ENCODE results near the gene DEPDC5. TPM values are rescaled to one million over a fixed set of nuclear protein-coding genes. Genes with fewer than 3 reads are reported as not detected.
"Not testable (repeated sequence)": the region's sequence is repeated elsewhere in the genome, so short reads cannot be mapped to it uniquely, and the experiment has no call there.

DEPDC5 gene
- total and polyA plus RNA-seq, 10 of the 15 experiments (the other 5 are each of a cell fraction or from before 2014, with no cell fraction given) = 3.0 to 38.9 (median 22.8) TPM

DNA sequence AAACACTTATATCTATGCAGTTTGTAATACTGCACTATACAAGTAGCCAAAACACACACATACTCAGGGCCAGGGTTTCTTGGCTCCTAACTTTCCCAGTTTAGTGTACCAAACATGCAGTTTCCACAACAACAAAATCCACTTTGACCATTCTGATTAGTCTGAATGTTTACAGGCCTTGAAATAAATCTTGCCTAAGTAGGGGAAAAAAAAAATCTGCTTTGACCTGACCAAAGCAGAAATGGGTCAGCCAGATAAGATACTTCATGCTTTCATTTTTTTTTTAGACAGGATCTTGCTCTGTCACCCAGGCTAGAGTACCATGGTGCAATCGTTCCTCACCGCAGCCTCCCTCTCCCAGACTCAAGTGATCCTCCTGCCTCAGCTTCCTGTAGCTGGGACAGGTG lies 14.0 kb upstream of the DEPDC5 start:
- no peak overlapping the region for H3K4me2 ChIP-seq (ENCODE audit: control insufficient read depth, insufficient read depth)
- ChIA-PET CTCF (interaction anchor here (0.6 to 0.7 kb wide), 2 partner anchors 18 to 52 kb away, joined by 3 to 4 read pairs; no protein-coding TSS in a partner anchor), RAD21 (ENCODE audit: unreplicated experiment) (no interaction called here), POLR2A (no interaction called here), SMC1A (ENCODE audit: uncharacterized antibody, unreplicated experiment) (interaction anchor here (0.6 kb wide), 1 partner anchor 40 kb away, joined by 3 read pairs; no protein-coding TSS in a partner anchor)
- WGBS (ENCODE audit: insufficient coverage, insufficient replicate concordance, low lambda C conversion rate, missing lambda C conversion rate) = 94% methylated on average over 2 of the region's 2 CpGs
- no peaks in the 10 kb centered on the region for H4K20me1 ChIP-seq (ENCODE audit: control insufficient read depth, insufficient read depth)
- in situ Hi-C loops (cut with MboI) = no loop called here
- no peaks in the 10 kb centered on the region for H3K9me3 ChIP-seq (replicated peaks; ENCODE audit: control insufficient read depth, insufficient read depth, low read length)
- no peak overlapping the region for H2AFZ ChIP-seq (ENCODE audit: control insufficient read depth, low read depth, low read length)
- intact Hi-C loops (cut with micrococcal nuclease; ENCODE audit: unreplicated experiment) = no loop called here
- peaks cover 24% of the 10 kb centered on the region for H3K79me2 ChIP-seq (ENCODE audit: control insufficient read depth, insufficient read depth, low read length)
- peaks cover 3 to 9% of the 10 kb centered on the region in 2 experiments for H3K36me3 ChIP-seq (ENCODE audit: control insufficient read depth in 2 of 2, insufficient read depth in 2 of 2, low read length in 1 of 2)
- ATAC-seq = no peak
- no peak for DNase-seq (ENCODE audit: low read depth, low spot score)
- H3K27me3 ChIP-seq (replicated peaks in 1 of 2; ENCODE audit: control insufficient read depth in 2 of 2, insufficient read depth in 2 of 2, low read length in 1 of 2) = no peaks in the 10 kb centered on the region
- H3K27ac ChIP-seq (ENCODE audit: control insufficient read depth, insufficient read depth) = no peak overlapping the region
- H3K4me1 ChIP-seq (ENCODE audit: control insufficient read depth, insufficient read depth, low read length) = peaks cover 3% of the 10 kb centered on the region; the same call in 1 of the 2 replicates
- H3K4me3 ChIP-seq = no peak overlapping the region
- no peak for FAIRE-seq
- no TSS peak for BruUV-seq (replicated peaks)
- no peak overlapping the region for H3K9ac ChIP-seq (ENCODE audit: control insufficient read depth, insufficient read depth, low read length)
- TF ChIP-seq FOS (IDR thresholded peaks at IDR 0.05; ENCODE audit: borderline replicate concordance, extremely low read depth, insufficient read length) (no peak), CHD1 (IDR thresholded peaks at IDR 0.05; ENCODE audit: low read depth, low read length) (no peak)
- TF ChIP-seq, protein P1, sequence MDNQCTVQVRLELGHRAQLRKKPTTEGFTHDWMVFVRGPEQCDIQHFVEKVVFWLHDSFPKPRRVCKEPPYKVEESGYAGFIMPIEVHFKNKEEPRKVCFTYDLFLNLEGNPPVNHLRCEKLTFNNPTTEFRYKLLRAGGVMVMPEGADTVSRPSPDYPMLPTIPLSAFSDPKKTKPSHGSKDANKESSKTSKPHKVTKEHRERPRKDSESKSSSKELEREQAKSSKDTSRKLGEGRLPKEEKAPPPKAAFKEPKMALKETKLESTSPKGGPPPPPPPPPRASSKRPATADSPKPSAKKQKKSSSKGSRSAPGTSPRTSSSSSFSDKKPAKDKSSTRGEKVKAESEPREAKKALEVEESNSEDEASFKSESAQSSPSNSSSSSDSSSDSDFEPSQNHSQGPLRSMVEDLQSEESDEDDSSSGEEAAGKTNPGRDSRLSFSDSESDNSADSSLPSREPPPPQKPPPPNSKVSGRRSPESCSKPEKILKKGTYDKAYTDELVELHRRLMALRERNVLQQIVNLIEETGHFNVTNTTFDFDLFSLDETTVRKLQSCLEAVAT (IDR thresholded peaks at IDR 0.05) = no peak

DNA sequence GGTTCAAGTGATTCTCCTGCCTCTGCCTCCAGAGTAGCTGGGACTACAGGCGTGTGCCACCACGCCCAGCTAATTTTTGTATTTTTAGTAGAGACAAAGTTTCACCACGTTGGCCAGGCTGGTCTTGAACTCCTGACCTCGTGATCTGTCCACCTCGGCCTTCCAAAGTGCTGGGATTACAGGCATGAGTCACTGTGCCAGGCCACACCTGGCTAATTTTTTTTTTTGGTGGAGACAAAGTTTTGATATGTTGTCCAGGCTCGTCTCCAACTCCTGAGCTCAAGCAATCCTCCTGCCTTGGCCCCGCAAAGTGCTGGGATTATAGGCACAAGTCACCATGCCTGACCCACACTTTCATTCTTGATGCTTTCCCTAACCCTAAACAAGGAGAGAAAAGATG lies 13.5 kb upstream of the DEPDC5 start:
- H3K4me3 ChIP-seq; POLR2A ChIA-PET; in situ Hi-C loops (cut with MboI); H3K27me3 ChIP-seq (replicated peaks in 1 of 2; ENCODE audit: control insufficient read depth in 2 of 2, insufficient read depth in 2 of 2, low read length in 1 of 2); ATAC-seq; H3K4me1 ChIP-seq (ENCODE audit: control insufficient read depth, insufficient read depth, low read length); H3K9ac ChIP-seq (ENCODE audit: control insufficient read depth, insufficient read depth, low read length); BruUV-seq (replicated peaks); RAD21 ChIA-PET (ENCODE audit: unreplicated experiment); H3K9me3 ChIP-seq (replicated peaks; ENCODE audit: control insufficient read depth, insufficient read depth, low read length); SMC1A ChIA-PET (ENCODE audit: uncharacterized antibody, unreplicated experiment); H3K27ac ChIP-seq (ENCODE audit: control insufficient read depth, insufficient read depth); H4K20me1 ChIP-seq (ENCODE audit: control insufficient read depth, insufficient read depth); intact Hi-C loops (cut with micrococcal nuclease; ENCODE audit: unreplicated experiment); H3K36me3 ChIP-seq (ENCODE audit: control insufficient read depth in 2 of 2, insufficient read depth in 2 of 2, low read length in 1 of 2); H2AFZ ChIP-seq (ENCODE audit: control insufficient read depth, low read depth, low read length); H3K4me2 ChIP-seq (ENCODE audit: control insufficient read depth, insufficient read depth); DNase-seq (ENCODE audit: low read depth, low spot score); FAIRE-seq: not testable (repeated sequence)
- CTCF ChIA-PET = interaction anchor here (0.7 kb wide), 1 partner anchor 51 kb away, joined by 4 read pairs; no protein-coding TSS in a partner anchor
- H3K79me2 ChIP-seq (ENCODE audit: control insufficient read depth, insufficient read depth, low read length) = peaks cover 24% of the 10 kb centered on the region
- WGBS (ENCODE audit: insufficient coverage, insufficient replicate concordance, low lambda C conversion rate, missing lambda C conversion rate) = 75% methylated on average over 7 of the region's 7 CpGs
